Activated CD8-positive, alpha-beta memory T cell treated with anti-CD3 and anti-CD28 coated beads for 36 hours (primary cell): ENCODE results near the gene TNNC2. TPM values are rescaled to one million over a fixed set of nuclear protein-coding genes. Genes with fewer than 3 reads are reported as not detected.
"Not testable (repeated sequence)": the region's sequence is repeated elsewhere in the genome, so short reads cannot be mapped to it uniquely, and the experiment has no call there.

Experiments
- CTCF ChIA-PET: fragments of 350-600 bp; sonication (Branson Sonifier 250); formaldehyde crosslinking; loops from one replicate; lab custom pipeline; 2021; ENCODE audit warnings: antibody characterized with exemption; lab: Charles Lee
- POLR2A ChIA-PET: fragments of 350-600 bp; sonication (Branson Sonifier 250); formaldehyde crosslinking; loops from one replicate; lab custom pipeline; 2021; ENCODE audit warnings: antibody characterized with exemption; lab: Charles Lee
- total RNA-seq, 2 experiments: library from RNA; stranded (reverse); gene quantifications; one replicate each; pipeline ENCODE4 v1.2.3, GENCODE V29; 2021

Gene TNNC2
- total RNA-seq, 2 experiments from 2014 or later, result not detected

- CTCF ChIA-PET, result no interaction called here
- POLR2A ChIA-PET, result interaction anchor here (0.6 kb wide), 1 partner anchor 115 kb away, joined by 3 read pairs; no protein-coding TSS in a partner anchor
Observed at GRCh38 chr20:45850926-45851325, 23.8 kb upstream of the TNNC2 start.

DNA sequence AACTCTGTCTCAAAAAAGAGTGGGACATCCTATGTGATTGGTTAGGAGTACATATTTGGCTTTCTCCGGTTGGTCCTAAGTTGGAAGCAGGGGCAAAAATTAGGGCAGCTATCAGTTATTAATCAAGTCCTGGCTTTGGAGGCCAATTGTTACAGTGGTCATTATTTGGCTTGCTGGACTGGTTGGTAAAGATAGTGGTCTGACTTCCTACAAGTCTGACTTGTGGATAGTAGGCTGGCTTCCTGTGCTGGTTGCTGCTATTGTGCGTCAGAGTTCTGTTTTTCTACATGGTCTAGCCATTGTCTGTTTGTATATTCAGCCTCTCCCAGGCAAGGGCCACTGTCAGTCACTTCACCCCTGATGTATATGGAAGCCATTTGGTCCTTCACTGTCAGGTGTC lies 23.1 kb upstream of the TNNC2 start:
- ChIA-PET POLR2A (no interaction called here), CTCF (no interaction called here)

- POLR2A ChIA-PET, result no interaction called here
- CTCF ChIA-PET, result interaction anchor here (1.5 kb wide), 1 partner anchor 50 kb away, joined by 5 read pairs; no protein-coding TSS in a partner anchor
Observed at GRCh38 chr20:45848969-45849582, 22.0 kb upstream of the TNNC2 start.

- ChIA-PET POLR2A (no interaction called here), CTCF (interaction anchor here (1.5 kb wide), 1 partner anchor 49 kb away, joined by 5 read pairs; no protein-coding TSS in a partner anchor)
Observed at GRCh38 chr20:45848421-45848820, 21.3 kb upstream of the TNNC2 start.

DNA sequence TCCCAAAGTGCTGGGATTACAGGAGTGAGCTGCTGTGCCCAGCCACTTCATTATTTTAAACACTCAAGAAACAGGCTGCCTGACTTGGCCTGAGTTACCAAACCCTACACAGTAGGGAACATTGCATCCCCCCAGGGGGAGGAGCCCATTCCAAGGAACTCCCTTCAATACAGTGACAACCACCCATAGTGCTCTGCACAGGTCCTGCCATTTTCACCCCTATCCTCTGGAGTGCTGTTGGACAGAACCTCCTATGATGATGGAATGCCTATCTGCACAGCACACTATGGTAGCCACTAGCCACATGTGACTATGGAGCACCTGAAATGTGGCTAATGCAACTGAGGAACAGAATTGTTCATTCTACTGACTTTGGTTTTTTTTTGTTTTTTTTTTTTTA lies 18.3 kb upstream of the TNNC2 start:
- ChIA-PET POLR2A (no interaction called here), CTCF (no interaction called here)

GRCh38 chr20:45843506-45843905 lies 16.4 kb upstream of the TNNC2 start:
- ChIA-PET POLR2A (no interaction called here), CTCF (interaction anchor here (0.5 to 1.0 kb wide), 2 partner anchors 37 to 41 kb away, joined by 3 to 4 read pairs; partner anchors contain the start of gene ZSWIM1)

- CTCF ChIA-PET, result no interaction called here
- POLR2A ChIA-PET, result no interaction called here
Observed at GRCh38 chr20:45842169-45842812, 15.2 kb upstream of the TNNC2 start.

GRCh38 chr20:45841407-45842129 lies 14.5 kb upstream of the TNNC2 start:
- ChIA-PET CTCF (no interaction called here), POLR2A (interaction anchor here (0.7 kb wide), 1 partner anchor 24 kb away, joined by 5 read pairs; no protein-coding TSS in a partner anchor)

- POLR2A ChIA-PET, result no interaction called here
- CTCF ChIA-PET, result no interaction called here
Observed at GRCh38 chr20:45840700-45841198, 13.6 kb upstream of the TNNC2 start.

- ChIA-PET CTCF (interaction anchor here (0.7 kb wide), 1 partner anchor 225 kb away, joined by 3 read pairs; no protein-coding TSS in a partner anchor), POLR2A (no interaction called here)
Observed at GRCh38 chr20:45836841-45837240, 9.7 kb upstream of the TNNC2 start.

GRCh38 chr20:45835825-45836224 lies 8.7 kb upstream of the TNNC2 start:
- POLR2A ChIA-PET, result no interaction called here
- CTCF ChIA-PET, result no interaction called here

- ChIA-PET POLR2A (no interaction called here), CTCF (interaction anchor here (1.8 kb wide), 1 partner anchor 11 kb away, joined by 5 read pairs; no protein-coding TSS in a partner anchor)
Observed at GRCh38 chr20:45835329-45835765, 8.2 kb upstream of the TNNC2 start.

DNA sequence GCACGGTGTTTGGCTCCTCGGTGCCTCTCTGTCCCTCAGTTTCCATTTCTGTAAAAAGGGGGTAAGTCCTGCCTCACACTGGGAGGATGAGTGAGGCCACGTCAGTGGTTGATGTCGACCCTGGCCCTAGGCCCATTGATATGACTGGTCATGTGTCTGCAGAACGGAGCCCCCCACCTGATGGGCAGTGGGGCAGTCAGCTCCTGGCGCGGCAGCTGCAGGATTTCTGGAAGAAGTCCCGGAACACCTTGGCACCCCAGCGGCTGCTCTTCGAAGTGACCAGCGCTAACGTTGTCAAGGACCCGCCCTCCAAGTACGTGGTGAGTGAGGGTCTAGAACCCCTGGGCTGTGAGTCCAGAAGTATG lies 7.7 kb upstream of the TNNC2 start:
- ChIA-PET CTCF (interaction anchor here (1.2 to 1.8 kb wide), 2 partner anchors 11 to 135 kb away, joined by 3 to 5 read pairs; no protein-coding TSS in a partner anchor), POLR2A (interaction anchor here (0.9 kb wide), 1 partner anchor 100 kb away, joined by 7 read pairs; the partner anchor contains the start of gene PCIF1)

DNA sequence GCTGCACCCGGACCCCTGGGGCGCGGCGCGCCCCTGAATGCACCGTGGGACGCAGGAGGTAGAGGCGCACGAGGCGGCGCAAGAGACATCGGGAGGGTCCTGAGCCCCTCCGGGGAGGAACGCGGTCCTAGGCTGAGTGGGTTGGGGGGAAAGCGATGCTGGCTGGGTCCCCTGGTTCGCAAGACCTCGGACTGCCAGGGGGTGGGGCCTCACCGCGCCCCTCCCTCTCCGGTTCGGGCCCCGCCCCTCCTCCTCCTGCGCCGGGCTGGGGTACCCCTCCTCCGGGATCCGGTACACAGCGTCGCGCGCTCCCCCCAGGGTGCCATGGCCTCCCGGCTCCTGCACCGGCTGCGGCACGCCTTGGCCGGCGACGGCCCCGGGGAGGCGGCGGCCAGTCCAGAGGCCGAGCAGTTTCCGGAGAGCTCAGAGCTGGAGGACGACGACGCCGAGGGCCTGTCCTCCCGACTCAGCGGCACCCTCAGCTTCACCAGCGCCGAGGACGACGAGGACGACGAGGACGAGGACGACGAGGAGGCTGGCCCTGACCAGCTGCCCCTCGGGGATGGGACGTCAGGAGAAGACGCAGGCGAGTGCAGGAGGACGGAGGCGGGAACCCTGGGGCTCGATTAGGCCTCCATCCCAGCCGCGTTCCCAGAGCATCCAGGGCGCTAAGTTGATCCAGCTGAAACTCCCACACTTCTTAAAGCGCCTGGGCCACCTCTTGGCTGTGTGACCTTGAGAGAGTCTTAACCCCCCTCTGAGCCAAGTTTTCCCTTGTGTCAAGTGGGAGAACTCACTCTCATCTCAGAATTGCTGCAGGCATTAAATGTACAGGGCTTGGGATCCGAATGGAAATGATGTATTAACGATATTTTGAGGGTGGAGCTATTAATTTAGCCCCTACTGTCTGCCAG lies 7.0 kb upstream of the TNNC2 start:
- POLR2A ChIA-PET, result interaction anchor here (0.9 kb wide), 1 partner anchor 101 kb away, joined by 7 read pairs; the partner anchor contains the start of gene PCIF1
- CTCF ChIA-PET, result interaction anchor here (1.2 to 1.8 kb wide), 2 partner anchors 10 to 136 kb away, joined by 3 to 5 read pairs; no protein-coding TSS in a partner anchor

GRCh38 chr20:45833030-45833882 lies 6.1 kb upstream of the TNNC2 start, which contains the start of gene SNX21:
Gene SNX21, plus strand, starts transcription at chr20:45833799. Its CDS starts 121 bp downstream, at chr20:45833920.
- CTCF ChIA-PET, result interaction anchor here (1.2 to 1.8 kb wide), 2 partner anchors 9 to 137 kb away, joined by 3 to 5 read pairs; no protein-coding TSS in a partner anchor
- POLR2A ChIA-PET, result interaction anchor here (0.5 to 0.9 kb wide), 2 partner anchors 102 kb away, joined by 5 to 7 read pairs; partner anchors contain the start of gene PCIF1

DNA sequence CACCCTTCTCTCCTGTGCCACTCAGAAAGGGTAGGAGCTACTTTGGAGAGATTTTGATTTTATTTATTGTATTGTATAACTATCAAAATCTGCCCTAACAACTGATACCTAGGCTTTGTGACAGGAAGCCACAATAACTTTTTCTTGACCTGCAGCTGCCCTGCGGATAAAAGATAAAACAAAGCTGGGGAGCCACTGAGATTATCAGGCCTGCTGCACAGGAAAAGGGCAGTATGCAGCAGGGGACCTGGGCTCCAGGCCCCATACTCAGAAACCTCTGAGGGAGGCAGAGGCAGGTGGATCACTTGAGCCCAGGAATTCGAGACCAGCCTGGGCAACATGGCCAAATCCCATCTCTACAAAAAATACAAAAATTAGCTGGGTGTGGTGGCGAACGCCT lies 5.5 kb upstream of the TNNC2 start:
- POLR2A ChIA-PET, result interaction anchor here (0.5 kb wide), 1 partner anchor 103 kb away, joined by 5 read pairs; no protein-coding TSS in a partner anchor

GRCh38 chr20:45829673-45830106 lies 2.6 kb upstream of the TNNC2 start:
- POLR2A ChIA-PET, CTCF ChIA-PET: not testable (repeated sequence)

More for the DNA sequence above, 5.5 kb upstream of the TNNC2 start:
- CTCF ChIA-PET, result no interaction called here
